Stimulated activated CD8-positive, alpha-beta memory T cell treated with anti-CD3 and anti-CD28 coated beads, Interleukin-15, amount 100 ng/mL, for 48 hours (primary cell): ENCODE measurements around the gene GPR137B.
"Not testable (repeated sequence)": the region's sequence is repeated elsewhere in the genome, so short reads cannot be mapped to it uniquely, and the experiment has no call there.

Experiments
- DNase-seq, 2 donors: peaks; one replicate each; pipeline ENCODE4 v3.0.0-alpha.2; 2020; ENCODE audit warnings: low read depth in 2 of 2

Gene GPR137B

DNA sequence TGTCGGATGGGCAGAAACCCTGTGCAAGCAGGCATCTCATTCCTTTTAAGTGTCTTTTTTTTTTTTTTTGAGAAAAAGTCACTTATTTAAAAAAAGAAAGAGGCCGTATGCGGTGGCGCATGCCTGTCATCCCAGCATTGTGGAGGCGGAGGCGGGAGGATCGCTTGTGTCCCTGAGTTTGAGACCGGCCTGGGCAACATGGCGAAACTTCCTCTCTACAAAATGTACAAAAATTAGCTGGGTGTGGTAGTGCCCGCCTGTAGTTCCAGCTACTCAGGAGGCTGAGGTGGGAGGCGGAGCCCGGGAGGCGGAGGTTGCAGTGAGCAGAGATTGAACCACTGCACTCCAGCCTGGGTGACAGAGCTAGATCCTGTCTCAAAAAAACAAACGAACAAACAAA is 1.7 kb downstream of the GPR137B start:
- no peak for DNase-seq

- DNase-seq: no peak
These were observed 2.3 kb downstream of the GPR137B start for GRCh38 chr1:236144446-236145150.

- DNase-seq: no peak
These were observed 4.7 kb downstream of the GPR137B start for GRCh38 chr1:236147068-236147467.

- no peak for DNase-seq
These were observed 5.5 kb downstream of the GPR137B start for GRCh38 chr1:236147521-236148469.

GRCh38 chr1:236148470-236148845 is 6.1 kb downstream of the GPR137B start:
- DNase-seq: no peak

- DNase-seq: no peak
These were observed 6.8 kb downstream of the GPR137B start for GRCh38 chr1:236149003-236149595.

- DNase-seq: no peak
These were observed 7.4 kb downstream of the GPR137B start for GRCh38 chr1:236149696-236150228.

- no peak for DNase-seq
These were observed 8.1 kb downstream of the GPR137B start for GRCh38 chr1:236150311-236150955.

- DNase-seq: no peak
These were observed 8.6 kb downstream of the GPR137B start for GRCh38 chr1:236150986-236151385.

- no peak for DNase-seq
These were observed 9.5 kb downstream of the GPR137B start for GRCh38 chr1:236151739-236152424.

DNA sequence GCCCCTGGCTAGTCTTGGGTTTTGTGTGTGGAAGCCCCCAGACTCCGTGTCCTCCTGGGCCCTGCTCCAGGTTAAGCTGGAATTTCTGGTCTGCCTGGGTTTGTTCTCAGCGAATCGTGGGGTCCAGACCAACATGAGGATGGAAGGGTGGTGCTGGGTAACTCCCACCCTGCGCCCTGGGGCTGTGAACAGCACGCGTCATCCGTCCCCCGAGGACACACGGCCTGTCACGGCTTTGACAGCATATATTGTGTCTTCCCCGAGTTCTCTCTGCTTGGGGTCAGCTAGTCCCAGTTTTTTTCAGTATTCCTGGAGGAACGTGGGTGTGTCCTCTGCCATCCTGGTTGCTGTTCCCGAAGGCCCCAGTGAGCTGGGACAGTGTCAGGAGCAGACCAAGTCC is 11.8 kb downstream of the GPR137B start:
- no peak for DNase-seq

- DNase-seq: no peak
These were observed 12.5 kb downstream of the GPR137B start for GRCh38 chr1:236154671-236155398.

DNA sequence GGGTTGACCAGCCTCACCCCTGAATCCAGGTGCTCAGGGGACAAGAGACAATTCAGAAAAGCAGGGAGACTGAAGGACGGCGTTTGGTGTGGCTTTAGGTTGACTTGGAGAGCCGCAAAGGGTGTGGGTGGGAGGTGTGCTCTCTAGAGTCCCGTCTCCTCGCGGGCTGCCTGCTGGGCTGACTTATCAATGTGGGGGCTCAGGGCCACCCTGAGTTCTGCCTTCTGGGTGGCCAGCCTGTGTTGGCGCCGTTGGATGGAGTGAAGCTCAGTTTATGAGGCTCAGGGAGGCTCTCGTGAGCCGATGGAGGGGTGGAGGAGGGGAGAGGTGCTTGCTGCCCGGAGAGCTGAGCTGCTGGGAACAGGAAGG is 13.0 kb downstream of the GPR137B start:
- no peak for DNase-seq

- no peak for DNase-seq
These were observed 13.6 kb downstream of the GPR137B start for GRCh38 chr1:236155841-236156503.

GRCh38 chr1:236156512-236157208 is 14.3 kb downstream of the GPR137B start:
- DNase-seq: peak in 1 of 2 donors; percentile 13

- not testable (repeated sequence) for DNase-seq
These were observed 15.7 kb downstream of the GPR137B start for GRCh38 chr1:236158072-236158471.

- no peak for DNase-seq
These were observed 16.4 kb downstream of the GPR137B start for GRCh38 chr1:236158719-236159118.

DNA sequence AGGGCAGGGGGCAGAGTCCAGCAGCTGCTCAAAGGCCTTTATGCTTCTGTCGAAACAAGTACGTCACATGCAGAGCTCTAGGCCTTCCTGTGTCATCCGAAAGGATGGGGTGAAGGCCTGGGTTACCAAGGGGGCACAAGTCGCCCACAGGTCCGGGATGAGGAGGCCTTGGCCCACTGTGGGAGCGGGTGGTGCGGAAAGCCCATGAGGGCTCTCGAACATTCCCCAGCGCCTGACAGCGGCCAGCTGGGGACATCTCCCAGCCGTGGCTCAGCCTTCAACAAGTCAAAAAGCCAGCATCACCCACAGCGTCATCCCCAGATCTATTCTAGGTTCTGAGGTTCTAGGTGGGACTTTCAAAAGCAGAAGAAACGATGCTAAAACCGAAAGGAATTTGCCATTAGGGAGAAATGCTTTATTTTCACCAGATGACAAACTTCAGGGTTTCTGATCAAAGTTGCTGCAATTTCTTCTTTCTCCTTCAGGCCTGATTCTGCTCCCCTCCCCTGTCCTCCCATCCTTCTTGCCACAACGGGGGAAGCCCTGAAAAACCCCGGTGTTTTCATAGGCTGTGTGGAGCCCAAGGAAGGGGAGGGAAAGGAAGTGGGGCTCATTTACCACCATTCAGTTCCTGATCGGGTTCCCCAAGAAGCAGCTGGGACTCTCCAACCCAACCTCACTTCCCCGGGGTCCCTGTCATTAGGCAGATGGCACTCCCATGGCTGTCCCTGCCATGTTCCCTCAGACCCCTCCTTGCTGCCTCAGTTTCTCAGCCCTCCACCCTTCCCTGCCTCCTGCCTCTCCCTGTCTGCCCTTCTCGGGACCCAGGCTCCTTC is 17.6 kb downstream of the GPR137B start:
- DNase-seq: no peak
